Tibial nerve (tissue), 4 donors: Measurements from ENCODE around the gene MEAF6. TPM values are rescaled to one million over a fixed set of nuclear protein-coding genes. Genes with fewer than 3 reads are reported as not detected.

Source experiments
- DNase-seq, 2 donors: peaks; one replicate each; pipeline ENCODE4 v3.0.0-alpha.2; 2019; ENCODE audit warnings: low spot score in 2 of 2
- H3K27ac ChIP-seq, 4 donors: fragments of 200-600 bp; sonication (generic) in 3 of 4; one replicate each; pipeline ENCODE4 v1.5.1; 2017 to 2019; ENCODE audit warnings: mild to moderate bottlenecking in 1 of 4
- H3K27me3 ChIP-seq, 2 donors: fragments of 200-600 bp; sonication (generic) in 1 of 2; one replicate each; pipeline versions ENCODE4 v1.5.1 to v1.6.0; 2017 to 2019
- H3K36me3 ChIP-seq, 3 donors: fragments of 200-600 bp; sonication (generic); one replicate each; pipeline ENCODE4 v1.5.1; 2018 to 2019
- H3K4me1 ChIP-seq, 4 donors: fragments of 200-600 bp; sonication (generic) in 3 of 4; one replicate each; pipeline ENCODE4 v1.5.1; 2017 to 2019
- H3K4me3 ChIP-seq, 4 donors: fragments of 200-600 bp; sonication (generic) in 3 of 4; one replicate each; pipeline ENCODE4 v1.5.1; 2017 to 2019; ENCODE audit warnings: mild to moderate bottlenecking in 1 of 4, moderate library complexity in 1 of 4
- H3K9me3 ChIP-seq, 4 donors: fragments of 200-600 bp; sonication (generic) in 3 of 4; one replicate each; pipeline ENCODE4 v1.5.1; 2017 to 2019
- EP300 ChIP-seq, 2 donors: sonication (generic); formaldehyde crosslinking; IDR thresholded peaks; one replicate each; pipeline ENCODE4 v1.6.1; 2017; ENCODE audit warnings: antibody characterized with exemption in 2 of 2, mild to moderate bottlenecking in 1 of 2
- POLR2A ChIP-seq, 2 donors: fragments of 450-650 bp; IDR thresholded peaks; one replicate each; pipeline ENCODE4 v1.6.1; 2017; ENCODE audit warnings: antibody characterized with exemption in 2 of 2, mild to moderate bottlenecking in 2 of 2, moderate library complexity in 2 of 2
- WGBS, 2 donors: methylation state at CpG; one replicate each; pipeline ENCODE4 v1.1.5; 2018; 5-methylcytosine and 5-hydroxymethylcytosine counted together
- total RNA-seq, 4 donors: library from RNA; depleted of rRNA; stranded (reverse); fragments of >200 nt; gene quantifications; one replicate each; pipeline ENCODE4 v1.1.0, GENCODE V29; 2016
- TF ChIP-seq, protein P1 (sequence below), 5 experiments: fragments of 200-600 bp in 3 of 5; fragments of 450-650 bp in 2 of 5; sonication (generic) in 3 of 5; IDR thresholded peaks; one replicate each; pipeline ENCODE4 v1.5.1; 2016 to 2019; ENCODE audit warnings: antibody characterized with exemption in 5 of 5, mild to moderate bottlenecking in 3 of 5, moderate library complexity in 2 of 5

MEAF6 gene
- total RNA-seq, 4 donors from 2014 or later: 33.3 to 59.4 (median 40.3) TPM

- H3K36me3 ChIP-seq: peaks cover 0 to 67% (median 2%) of the 10 kb centered on the region in 3 donors
- no peak for DNase-seq
- no peaks in the 10 kb centered on the region for H3K9me3 ChIP-seq
- peaks cover 0 to 29% (median 22%) of the 10 kb centered on the region in 4 donors for H3K4me1 ChIP-seq
- peak overlapping the region; percentile 32 to 79 (median 63) for H3K27ac ChIP-seq
- TF ChIP-seq POLR2A (IDR thresholded peaks at IDR 0.05) (no peak), EP300 (IDR thresholded peaks at IDR 0.05) (no peak)
- TF ChIP-seq, protein P1, sequence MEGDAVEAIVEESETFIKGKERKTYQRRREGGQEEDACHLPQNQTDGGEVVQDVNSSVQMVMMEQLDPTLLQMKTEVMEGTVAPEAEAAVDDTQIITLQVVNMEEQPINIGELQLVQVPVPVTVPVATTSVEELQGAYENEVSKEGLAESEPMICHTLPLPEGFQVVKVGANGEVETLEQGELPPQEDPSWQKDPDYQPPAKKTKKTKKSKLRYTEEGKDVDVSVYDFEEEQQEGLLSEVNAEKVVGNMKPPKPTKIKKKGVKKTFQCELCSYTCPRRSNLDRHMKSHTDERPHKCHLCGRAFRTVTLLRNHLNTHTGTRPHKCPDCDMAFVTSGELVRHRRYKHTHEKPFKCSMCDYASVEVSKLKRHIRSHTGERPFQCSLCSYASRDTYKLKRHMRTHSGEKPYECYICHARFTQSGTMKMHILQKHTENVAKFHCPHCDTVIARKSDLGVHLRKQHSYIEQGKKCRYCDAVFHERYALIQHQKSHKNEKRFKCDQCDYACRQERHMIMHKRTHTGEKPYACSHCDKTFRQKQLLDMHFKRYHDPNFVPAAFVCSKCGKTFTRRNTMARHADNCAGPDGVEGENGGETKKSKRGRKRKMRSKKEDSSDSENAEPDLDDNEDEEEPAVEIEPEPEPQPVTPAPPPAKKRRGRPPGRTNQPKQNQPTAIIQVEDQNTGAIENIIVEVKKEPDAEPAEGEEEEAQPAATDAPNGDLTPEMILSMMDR (IDR thresholded peaks at IDR 0.05): peak in 1 of 5 experiments; percentile 2
- WGBS, 2 donors: 82 to 84% methylated on average over 5 of the region's 5 CpGs
- H3K27me3 ChIP-seq: no peaks in the 10 kb centered on the region
- no peak overlapping the region for H3K4me3 ChIP-seq
Measured at GRCh38 chr1:37487619-37487984, 27.0 kb downstream of the MEAF6 start.

- peak; percentile 73 to 85 for DNase-seq
- Histone ChIP-seq H3K4me3 (no peak overlapping the region), H3K4me1 (peaks cover 0 to 29% (median 22%) of the 10 kb centered on the region in 4 donors), H3K9me3 (no peaks in the 10 kb centered on the region), H3K27me3 (no peaks in the 10 kb centered on the region), H3K36me3 (peaks cover 0 to 67% (median 2%) of the 10 kb centered on the region in 3 donors), H3K27ac (peak overlapping the region; percentile 32 to 79 (median 68))
- TF ChIP-seq, protein P1 (IDR thresholded peaks at IDR 0.05): peak; percentile 95 to 98 (median 97)
- TF ChIP-seq EP300 (IDR thresholded peaks at IDR 0.05): peak in 1 of 2 donors; percentile 34
- TF ChIP-seq POLR2A (IDR thresholded peaks at IDR 0.05): no peak
- 22 to 25% methylated on average over 8 to 10 of the region's 10 CpGs for whole genome bisulfite sequencing, 2 donors
Measured at GRCh38 chr1:37486680-37487618, 27.6 kb downstream of the MEAF6 start.

- no peak for DNase-seq
- TF ChIP-seq, protein P1 (IDR thresholded peaks at IDR 0.05): no peak
- no peak for TF ChIP-seq POLR2A (IDR thresholded peaks at IDR 0.05)
- TF ChIP-seq EP300 (IDR thresholded peaks at IDR 0.05): no peak
- no peak overlapping the region for H3K4me3 ChIP-seq
- peak overlapping the region in 3 of 4 donors; percentile 60 to 79 (median 76) for H3K27ac ChIP-seq
- peaks cover 0 to 67% (median 7%) of the 10 kb centered on the region in 3 donors for H3K36me3 ChIP-seq
- peaks cover 0 to 29% (median 22%) of the 10 kb centered on the region in 4 donors for H3K4me1 ChIP-seq
- no peaks in the 10 kb centered on the region for H3K27me3 ChIP-seq
- H3K9me3 ChIP-seq: no peaks in the 10 kb centered on the region
- 31 to 33% methylated on average over 5 to 6 of the region's 6 CpGs for WGBS, 2 donors
Measured at GRCh38 chr1:37485902-37486679, 28.5 kb downstream of the MEAF6 start.

- Histone ChIP-seq H3K4me1 (peaks cover 0 to 42% (median 33%) of the 10 kb centered on the region in 4 donors), H3K27me3 (no peaks in the 10 kb centered on the region), H3K4me3 (no peak overlapping the region), H3K9me3 (no peaks in the 10 kb centered on the region), H3K27ac (peak overlapping the region in 1 of 4 donors; percentile 79), H3K36me3 (peaks cover 0 to 58% (median 7%) of the 10 kb centered on the region in 3 donors)
- TF ChIP-seq POLR2A (IDR thresholded peaks at IDR 0.05) (no peak), EP300 (IDR thresholded peaks at IDR 0.05) (no peak)
- TF ChIP-seq, protein P1 (IDR thresholded peaks at IDR 0.05): no peak
- DNase-seq: no peak
- WGBS, 2 donors: 76 to 80% methylated on average over 7 of the region's 7 CpGs
Measured at GRCh38 chr1:37484325-37485051, 30.1 kb downstream of the MEAF6 start.
